PC-9 (cell line): Measurements from ENCODE around the gene SIPA1L3.

Experiments used
- EZH2 ChIP-seq: fragments of 200-600 bp; sonication (generic); IDR thresholded peaks from 2 replicates; pipeline ENCODE4 v1.8.0; 2017; ENCODE audit warnings: antibody characterized with exemption, low read depth
- TF ChIP-seq, protein P1 (sequence below): fragments of 200-600 bp; sonication (generic); conservative IDR thresholded peaks from 2 replicates; pipeline ENCODE4 v1.6.1; 2017; ENCODE audit warnings: mixed run types, antibody characterized with exemption, mild to moderate bottlenecking, moderate library complexity

GRCh38 chr19:37899453-37899852 is 7.6 kb upstream of the SIPA1L3 start:
- TF ChIP-seq, protein P1, sequence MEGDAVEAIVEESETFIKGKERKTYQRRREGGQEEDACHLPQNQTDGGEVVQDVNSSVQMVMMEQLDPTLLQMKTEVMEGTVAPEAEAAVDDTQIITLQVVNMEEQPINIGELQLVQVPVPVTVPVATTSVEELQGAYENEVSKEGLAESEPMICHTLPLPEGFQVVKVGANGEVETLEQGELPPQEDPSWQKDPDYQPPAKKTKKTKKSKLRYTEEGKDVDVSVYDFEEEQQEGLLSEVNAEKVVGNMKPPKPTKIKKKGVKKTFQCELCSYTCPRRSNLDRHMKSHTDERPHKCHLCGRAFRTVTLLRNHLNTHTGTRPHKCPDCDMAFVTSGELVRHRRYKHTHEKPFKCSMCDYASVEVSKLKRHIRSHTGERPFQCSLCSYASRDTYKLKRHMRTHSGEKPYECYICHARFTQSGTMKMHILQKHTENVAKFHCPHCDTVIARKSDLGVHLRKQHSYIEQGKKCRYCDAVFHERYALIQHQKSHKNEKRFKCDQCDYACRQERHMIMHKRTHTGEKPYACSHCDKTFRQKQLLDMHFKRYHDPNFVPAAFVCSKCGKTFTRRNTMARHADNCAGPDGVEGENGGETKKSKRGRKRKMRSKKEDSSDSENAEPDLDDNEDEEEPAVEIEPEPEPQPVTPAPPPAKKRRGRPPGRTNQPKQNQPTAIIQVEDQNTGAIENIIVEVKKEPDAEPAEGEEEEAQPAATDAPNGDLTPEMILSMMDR = no peak
- TF ChIP-seq EZH2 = no peak
